GM10266 (cell line): Measurements from ENCODE around the gene ORM1.

Experiments used
- DNase-seq: peaks from one replicate; pipeline ENCODE4 v3.0.0; 2012; ENCODE audit errors: extremely low spot score
- TF ChIP-seq, protein P1 (sequence below): IDR thresholded peaks from 2 replicates; pipeline ENCODE4 v1.5.1; 2012; ENCODE audit warnings: mild to moderate bottlenecking, low read depth; ENCODE audit not compliant: control insufficient read depth, insufficient read depth; ENCODE audit errors: missing control alignments

The ORM1 gene

DNA sequence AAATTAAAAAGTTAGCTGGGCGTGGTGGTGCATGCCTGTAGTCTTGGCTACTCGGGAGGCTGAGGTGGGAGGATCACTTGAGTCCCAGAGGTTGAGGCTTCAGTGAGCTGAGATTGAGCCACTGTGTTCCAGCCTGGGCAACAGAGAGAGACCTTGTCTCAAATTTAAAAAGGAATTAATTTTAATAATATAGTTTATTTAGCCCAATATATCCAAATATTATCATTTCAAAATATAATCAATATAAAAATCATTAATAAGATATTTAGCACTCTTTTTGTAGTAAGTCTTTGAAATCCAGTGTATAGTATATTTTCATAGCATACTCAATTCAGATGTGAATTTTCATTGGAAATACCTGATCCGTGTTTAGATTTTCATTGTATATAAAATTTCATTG is 43.2 kb upstream of the ORM1 start:
- DNase-seq, result no peak
- TF ChIP-seq, protein P1, sequence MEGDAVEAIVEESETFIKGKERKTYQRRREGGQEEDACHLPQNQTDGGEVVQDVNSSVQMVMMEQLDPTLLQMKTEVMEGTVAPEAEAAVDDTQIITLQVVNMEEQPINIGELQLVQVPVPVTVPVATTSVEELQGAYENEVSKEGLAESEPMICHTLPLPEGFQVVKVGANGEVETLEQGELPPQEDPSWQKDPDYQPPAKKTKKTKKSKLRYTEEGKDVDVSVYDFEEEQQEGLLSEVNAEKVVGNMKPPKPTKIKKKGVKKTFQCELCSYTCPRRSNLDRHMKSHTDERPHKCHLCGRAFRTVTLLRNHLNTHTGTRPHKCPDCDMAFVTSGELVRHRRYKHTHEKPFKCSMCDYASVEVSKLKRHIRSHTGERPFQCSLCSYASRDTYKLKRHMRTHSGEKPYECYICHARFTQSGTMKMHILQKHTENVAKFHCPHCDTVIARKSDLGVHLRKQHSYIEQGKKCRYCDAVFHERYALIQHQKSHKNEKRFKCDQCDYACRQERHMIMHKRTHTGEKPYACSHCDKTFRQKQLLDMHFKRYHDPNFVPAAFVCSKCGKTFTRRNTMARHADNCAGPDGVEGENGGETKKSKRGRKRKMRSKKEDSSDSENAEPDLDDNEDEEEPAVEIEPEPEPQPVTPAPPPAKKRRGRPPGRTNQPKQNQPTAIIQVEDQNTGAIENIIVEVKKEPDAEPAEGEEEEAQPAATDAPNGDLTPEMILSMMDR, result no peak

DNA sequence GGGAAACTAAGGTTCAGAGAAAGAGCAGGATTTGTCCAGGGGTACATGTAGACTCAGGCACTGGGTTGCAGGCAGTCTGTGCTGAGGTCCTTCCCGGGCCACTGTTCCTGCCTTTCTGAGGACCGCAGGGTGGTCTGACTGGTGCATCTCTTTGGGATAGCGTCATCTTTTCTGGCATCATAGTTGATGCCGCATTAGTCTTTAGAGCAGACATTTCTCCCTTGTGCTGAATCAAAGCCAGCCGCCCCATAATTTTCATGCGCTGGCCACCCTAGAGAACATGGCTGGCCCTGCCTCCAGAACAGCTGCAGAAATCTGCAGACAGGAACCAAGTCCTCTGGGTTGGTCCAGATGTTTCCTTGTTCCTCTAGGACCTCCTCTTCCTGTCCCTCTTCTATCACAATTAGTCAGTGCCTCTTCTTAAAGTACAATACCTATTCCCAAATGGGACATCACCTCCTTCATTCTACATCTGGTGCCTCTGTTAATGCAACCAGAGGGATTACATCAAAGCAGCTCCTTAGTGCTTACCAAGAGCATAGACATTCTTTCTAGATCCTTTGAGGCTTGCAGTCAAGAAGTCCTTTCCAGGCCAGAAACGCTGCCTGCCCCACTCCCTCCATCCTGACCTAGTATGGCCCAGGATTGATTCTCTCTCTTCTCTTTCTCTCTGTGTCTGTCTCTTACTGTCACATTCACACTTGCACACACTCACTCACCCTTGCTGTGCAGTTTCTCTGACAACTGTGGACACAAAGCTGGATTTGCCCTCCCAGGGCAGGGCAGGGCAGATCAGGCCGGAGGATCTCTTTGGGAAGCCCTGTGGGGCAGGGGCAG is 42.0 kb upstream of the ORM1 start:
- TF ChIP-seq, protein P1, result no peak
- DNase-seq, result no peak

DNA sequence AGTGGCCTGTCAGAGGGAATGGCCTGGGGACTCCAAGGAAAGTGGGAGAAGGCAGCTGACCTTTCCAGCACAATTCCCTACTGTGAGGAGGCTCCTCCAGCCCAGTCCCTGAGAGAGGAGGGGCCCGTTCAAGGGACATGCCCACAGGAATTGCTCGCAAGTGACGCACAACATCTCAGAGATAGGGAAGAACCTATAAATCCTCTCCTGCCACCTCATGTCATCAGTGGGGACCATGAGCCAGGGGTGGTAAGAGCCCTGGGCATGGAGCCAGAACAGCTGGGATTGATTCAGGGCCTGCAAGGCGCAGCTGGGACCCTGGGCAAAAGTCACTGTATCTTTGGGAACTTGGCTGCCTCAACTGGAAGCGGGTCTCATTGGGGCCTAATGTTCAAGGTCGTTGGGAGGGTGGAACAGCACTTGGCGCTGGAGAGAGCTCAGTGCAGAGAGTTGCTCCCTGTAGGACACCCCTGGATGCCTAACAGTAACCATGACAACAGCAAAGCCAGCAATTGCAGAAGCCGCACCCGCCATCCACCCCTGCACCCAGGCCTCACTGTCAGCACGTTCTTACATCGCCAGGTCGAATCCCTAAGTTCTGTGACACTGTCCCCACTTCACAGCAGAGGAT is 41.3 kb upstream of the ORM1 start:
- TF ChIP-seq, protein P1, result no peak
- no peak for DNase-seq

DNA sequence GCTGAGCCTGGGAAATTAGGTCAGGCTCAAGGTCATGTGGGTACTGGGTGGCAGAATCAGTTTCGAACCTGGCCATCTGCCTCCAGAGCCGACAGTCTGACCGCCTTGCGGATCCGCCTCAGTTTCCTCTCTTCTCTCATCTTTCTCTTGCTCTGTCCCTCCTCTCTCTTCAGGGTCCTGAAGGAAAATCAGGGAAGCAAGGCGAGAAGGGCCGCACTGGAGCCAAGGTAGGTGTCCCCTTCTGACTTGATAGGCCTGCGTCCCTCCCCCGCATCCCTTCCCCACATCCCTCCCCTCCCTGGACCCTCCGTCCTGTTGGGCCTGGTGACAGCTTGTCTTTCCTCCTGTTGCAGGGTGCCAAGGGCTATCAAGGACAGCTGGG is 40.8 kb upstream of the ORM1 start:
- TF ChIP-seq, protein P1, result no peak
- no peak for DNase-seq

DNA sequence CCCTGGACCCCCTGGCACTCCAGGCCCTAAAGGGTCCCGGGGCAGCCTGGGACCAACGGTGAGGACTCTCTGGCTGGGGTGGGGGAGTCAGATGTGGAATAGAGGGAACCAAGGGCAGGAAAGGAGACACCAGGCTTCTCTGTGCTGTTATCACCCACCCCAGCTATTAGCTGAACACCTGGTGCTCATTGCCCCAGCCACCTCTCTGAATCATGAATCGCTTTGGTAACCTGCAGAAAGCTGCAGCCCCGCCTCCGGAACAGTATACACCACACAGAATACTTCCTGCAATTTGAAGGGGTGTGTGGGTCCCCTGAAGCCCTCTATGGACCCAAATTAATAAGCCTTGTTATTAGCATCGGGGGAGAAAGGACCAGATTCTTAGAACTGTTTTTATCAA is 40.4 kb upstream of the ORM1 start:
- no peak for DNase-seq
- TF ChIP-seq, protein P1, result no peak

DNA sequence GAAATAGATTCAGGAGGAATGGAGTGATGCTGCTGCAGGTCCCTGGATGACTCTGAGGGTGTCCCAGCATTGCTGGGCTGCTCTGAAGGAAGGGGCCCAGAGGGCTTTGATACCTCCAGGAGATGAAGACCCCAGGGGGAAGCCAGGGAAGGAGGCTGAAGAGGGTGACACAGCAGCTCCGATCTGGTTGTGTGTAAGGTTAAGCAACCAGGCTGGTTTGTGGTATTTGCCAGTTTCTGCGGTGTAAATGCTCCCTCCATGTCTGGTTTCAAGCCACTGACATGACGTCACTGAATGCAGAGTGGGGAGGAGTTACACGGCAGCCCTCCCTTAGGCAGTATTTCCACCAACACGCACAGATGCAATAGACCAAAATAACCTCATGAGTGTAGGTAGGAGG is 40.0 kb upstream of the ORM1 start:
- TF ChIP-seq, protein P1, result no peak
- DNase-seq, result no peak

DNA sequence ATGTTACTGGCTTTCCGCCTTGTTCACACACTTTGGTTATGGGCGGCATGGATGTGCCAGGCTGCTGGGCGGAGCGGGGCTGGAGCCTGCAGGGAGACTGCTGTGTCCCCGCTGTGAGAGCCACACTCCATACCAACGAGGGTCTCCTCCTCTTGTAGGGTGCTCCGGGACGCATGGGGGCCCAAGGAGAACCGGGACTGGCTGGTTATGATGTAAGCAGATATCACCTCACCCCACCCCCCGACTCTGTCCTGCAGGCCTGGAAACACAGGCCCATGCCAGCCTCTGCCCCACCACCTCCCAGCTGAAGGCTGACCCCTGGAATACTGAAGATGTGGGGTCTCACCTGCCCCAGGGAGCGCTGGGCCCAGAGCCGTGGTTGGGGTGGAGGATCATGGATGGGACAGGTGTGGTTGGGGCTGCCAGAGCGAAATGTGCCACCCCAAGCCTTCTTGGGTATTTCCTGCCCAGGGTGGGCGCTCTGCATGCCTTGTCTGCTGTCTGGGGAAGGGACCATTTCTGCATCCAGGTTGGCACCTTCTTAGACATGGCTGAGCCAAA is 39.3 kb upstream of the ORM1 start:
- no peak for DNase-seq
- TF ChIP-seq, protein P1, result no peak
